ENCODE results near the gene ANAPC1.
"Not testable (repeated sequence)": the region's sequence is repeated elsewhere in the genome, so short reads cannot be mapped to it uniquely, and the experiment has no call there.

DNA sequence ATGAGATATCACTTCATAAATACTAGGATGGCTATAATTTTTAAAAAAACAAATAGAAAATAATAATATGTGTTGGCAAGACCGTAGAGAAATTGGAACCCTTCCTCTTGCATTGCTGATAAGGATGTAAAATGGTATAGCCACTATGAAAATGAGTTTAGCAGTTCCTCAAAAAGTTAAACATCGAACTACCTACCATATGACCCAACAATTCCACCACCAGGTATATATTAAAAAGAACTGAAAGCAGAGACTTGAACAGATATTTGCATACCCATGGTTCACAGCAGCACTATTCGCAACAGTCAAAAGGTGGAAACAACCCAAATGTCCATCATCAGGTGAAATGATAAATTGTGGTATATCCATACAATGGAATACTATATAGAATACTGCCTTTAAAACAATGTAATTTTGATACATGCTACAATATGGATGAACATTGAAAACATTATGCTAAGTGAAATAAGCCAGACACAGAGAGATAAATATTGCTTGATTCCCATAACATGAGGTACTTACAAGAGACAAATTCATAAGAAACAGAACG, 55.7 kb downstream of the ANAPC1 start:
- not testable (repeated sequence) for TF ChIP-seq SMC3 (IDR thresholded peaks at IDR 0.05); CBX8 (IDR thresholded peaks at IDR 0.05); ATOH8 (CRISPR knock-in tag; IDR thresholded peaks at IDR 0.05; ENCODE audit: low read depth); CHD2 (IDR thresholded peaks at IDR 0.05; ENCODE audit: low read length, partially characterized antibody); CTCF (IDR thresholded peaks at IDR 0.05); MAFK (IDR thresholded peaks at IDR 0.05; ENCODE audit: partially characterized antibody); PHF8 (IDR thresholded peaks at IDR 0.05; ENCODE audit: borderline replicate concordance, low read depth); POLR2A (IDR thresholded peaks at IDR 0.05; ENCODE audit: low read length); JUNB (IDR thresholded peaks at IDR 0.05)

Measured in A549 (cell line).